WTC11 (cell line): ENCODE measurements around the gene OR9Q1. TPM values are rescaled to one million over a fixed set of nuclear protein-coding genes. Genes with fewer than 3 reads are reported as not detected.

Experiments
- ATAC-seq: fragments of 200-7000 bp; cut with Tn5 transposase; 2 replicates; pipeline ENCODE4 v1.10.0; 2021; ENCODE audit warnings: mild to moderate bottlenecking, moderate library complexity
- CTCF ChIA-PET: fragments of 300-600 bp; sonication (Branson Sonifier 250); formaldehyde crosslinking; loops from one replicate; lab custom pipeline; 2021; ENCODE audit warnings: antibody characterized with exemption; lab: Charles Lee
- POLR2A ChIA-PET: fragments of 350-600 bp; sonication (Branson Sonifier 250); formaldehyde crosslinking; loops from one replicate; lab custom pipeline; 2021; ENCODE audit warnings: antibody characterized with exemption; lab: Charles Lee
- DNase-seq: peaks from one replicate; pipeline ENCODE4 v3.0.0; 2021; ENCODE audit warnings: low spot score
- H3K27ac Mint-ChIP-seq: 2 replicates; pipeline ENCODE4 v1.8.0; 2021; ENCODE audit warnings: mixed read lengths
- H3K27me3 Mint-ChIP-seq: 2 replicates; pipeline ENCODE4 v1.8.0; 2021; ENCODE audit warnings: low read depth, mild to moderate bottlenecking, moderate library complexity, mixed read lengths
- H3K36me3 Mint-ChIP-seq: 2 replicates; pipeline ENCODE4 v1.8.0; 2021; ENCODE audit warnings: mixed read lengths
- H3K4me1 Mint-ChIP-seq: 2 replicates; pipeline ENCODE4 v1.8.0; 2022; ENCODE audit warnings: mixed read lengths
- H3K4me3 Mint-ChIP-seq: 2 replicates; pipeline ENCODE4 v1.8.0; 2021; ENCODE audit warnings: mild to moderate bottlenecking, moderate library complexity, mixed read lengths
- H3K9me3 Mint-ChIP-seq: 2 replicates; pipeline ENCODE4 v1.8.0; 2021; ENCODE audit warnings: mixed read lengths
- ESRRA ChIP-seq: sonication (generic); formaldehyde crosslinking; IDR thresholded peaks from 2 replicates; pipeline ENCODE4 v1.8.1; 2022; ENCODE audit warnings: mild to moderate bottlenecking, missing genetic modification reagents, borderline replicate concordance
- FOXJ3 ChIP-seq: sonication (generic); formaldehyde crosslinking; IDR thresholded peaks from 2 replicates; pipeline ENCODE4 v1.9.0; 2021; ENCODE audit warnings: missing genetic modification reagents, mild to moderate bottlenecking, borderline replicate concordance
- GABPB1 ChIP-seq: sonication (generic); formaldehyde crosslinking; IDR thresholded peaks from 2 replicates; pipeline ENCODE4 v1.8.1; 2023; ENCODE audit warnings: mild to moderate bottlenecking, missing genetic modification reagents
- JAZF1 ChIP-seq: fragments of 250-450 bp; sonication (Bioruptor Pico); IDR thresholded peaks from 2 replicates; pipeline ENCODE4 v1.9.0; 2021; ENCODE audit warnings: moderate library complexity, mild to moderate bottlenecking, inconsistent platforms
- NR3C1 ChIP-seq: sonication (generic); formaldehyde crosslinking; conservative IDR thresholded peaks from 2 replicates; pipeline ENCODE4 v1.8.1; 2023; ENCODE audit warnings: low read depth, mild to moderate bottlenecking, missing genetic modification reagents
- OVOL2 ChIP-seq: fragments of 250-450 bp; sonication (Bioruptor Pico); IDR thresholded peaks from 2 replicates; pipeline ENCODE4 v1.9.0; 2021; ENCODE audit warnings: mild to moderate bottlenecking, borderline replicate concordance
- SMAD3 ChIP-seq: sonication (generic); formaldehyde crosslinking; IDR thresholded peaks from 2 replicates; pipeline ENCODE4 v1.8.0; 2022; ENCODE audit warnings: missing genetic modification reagents, mild to moderate bottlenecking, borderline replicate concordance
- SMAD4 ChIP-seq: sonication (generic); formaldehyde crosslinking; IDR thresholded peaks from 2 replicates; pipeline ENCODE4 v1.8.0; 2022; ENCODE audit warnings: mild to moderate bottlenecking, missing genetic modification reagents
- SP1 ChIP-seq: sonication (generic); formaldehyde crosslinking; conservative IDR thresholded peaks from 2 replicates; pipeline ENCODE4 v1.8.1; 2022; ENCODE audit warnings: missing genetic modification reagents
- TCF7 ChIP-seq: sonication (generic); formaldehyde crosslinking; IDR thresholded peaks from 2 replicates; pipeline ENCODE4 v1.8.0; 2022; ENCODE audit warnings: mild to moderate bottlenecking, low read depth, missing genetic modification reagents, moderate library complexity
- TP53 ChIP-seq: sonication (generic); formaldehyde crosslinking; IDR thresholded peaks from 2 replicates; pipeline ENCODE4 v1.8.1; 2023; ENCODE audit warnings: mild to moderate bottlenecking, missing genetic modification reagents
- ZNF263 ChIP-seq: sonication (generic); formaldehyde crosslinking; IDR thresholded peaks from 2 replicates; pipeline ENCODE4 v1.8.1; 2022; ENCODE audit warnings: low read depth, mild to moderate bottlenecking, moderate library complexity, missing genetic modification reagents
- ZNF416 ChIP-seq: fragments of 250-450 bp; sonication (Bioruptor Pico); IDR thresholded peaks from 2 replicates; pipeline ENCODE4 v1.9.0; 2021; ENCODE audit warnings: mild to moderate bottlenecking, inconsistent platforms
- total RNA-seq: library from RNA; stranded (reverse); gene quantifications from 3 replicates; pipeline ENCODE4 v1.2.3, GENCODE V29; 2021
- TF ChIP-seq, protein P1 (sequence below): fragments of 250-450 bp; sonication (Bioruptor Pico); IDR thresholded peaks from 2 replicates; pipeline ENCODE4 v1.9.0; 2021; ENCODE audit warnings: mild to moderate bottlenecking, borderline replicate concordance
- TF ChIP-seq, protein P2 (sequence below): sonication (generic); formaldehyde crosslinking; IDR thresholded peaks from 2 replicates; pipeline ENCODE4 v1.8.1; 2023; ENCODE audit warnings: mild to moderate bottlenecking, missing genetic modification reagents
- TF ChIP-seq, protein P3 (sequence below): sonication (generic); formaldehyde crosslinking; IDR thresholded peaks from 2 replicates; pipeline ENCODE4 v1.8.0; 2022; ENCODE audit warnings: missing genetic modification reagents
- TF ChIP-seq, protein P4 (sequence below): sonication (generic); formaldehyde crosslinking; IDR thresholded peaks from 2 replicates; pipeline ENCODE4 v1.8.1; 2023; ENCODE audit warnings: mild to moderate bottlenecking, missing genetic modification reagents, moderate library complexity
- TF ChIP-seq, protein P5 (sequence below): sonication (generic); formaldehyde crosslinking; IDR thresholded peaks from 2 replicates; pipeline ENCODE4 v1.8.1; 2023; ENCODE audit warnings: mild to moderate bottlenecking, missing genetic modification reagents, moderate library complexity
- TF ChIP-seq, protein P6 (sequence below): sonication (generic); formaldehyde crosslinking; conservative IDR thresholded peaks from 2 replicates; pipeline ENCODE4 v1.8.1; 2022; ENCODE audit warnings: mild to moderate bottlenecking, missing genetic modification reagents
- TF ChIP-seq, protein P7 (sequence below): sonication (generic); formaldehyde crosslinking; IDR thresholded peaks from 2 replicates; pipeline ENCODE4 v1.8.0; 2022; ENCODE audit warnings: mild to moderate bottlenecking, missing genetic modification reagents

Gene OR9Q1
- total RNA-seq, 1 experiment from 2014 or later = not detected

DNA sequence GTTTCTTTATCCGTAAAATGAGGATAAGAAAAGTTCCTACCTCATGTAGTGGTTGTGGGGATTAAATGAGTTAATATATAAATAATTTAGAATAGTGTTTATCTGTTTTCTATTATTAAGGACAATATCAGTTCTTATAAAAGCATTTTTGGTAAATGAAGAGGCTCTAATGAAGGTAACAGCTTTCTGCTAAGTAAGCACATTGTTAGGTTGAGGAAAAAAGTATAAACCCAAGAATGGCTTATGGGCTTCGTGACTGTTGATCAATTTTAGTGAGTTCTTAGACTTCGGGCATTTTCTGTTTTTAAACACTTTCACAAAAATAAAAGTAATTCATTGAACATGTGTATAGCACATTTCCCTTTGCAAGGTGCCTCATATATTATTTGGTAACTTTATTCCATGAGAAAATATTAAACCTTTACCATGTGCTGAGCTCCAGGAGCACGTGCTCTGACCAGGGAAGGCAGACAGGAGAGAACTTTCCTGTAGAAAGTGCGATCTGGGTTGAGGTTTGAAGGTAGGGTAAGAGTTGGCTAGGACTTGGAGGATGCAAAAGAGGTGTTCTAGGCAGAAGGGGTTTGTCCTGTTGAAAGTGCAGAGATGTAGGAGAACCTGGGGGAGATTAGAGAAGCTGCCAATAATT is 153.9 kb downstream of the OR9Q1 start (continued):
- TF ChIP-seq, protein P1, sequence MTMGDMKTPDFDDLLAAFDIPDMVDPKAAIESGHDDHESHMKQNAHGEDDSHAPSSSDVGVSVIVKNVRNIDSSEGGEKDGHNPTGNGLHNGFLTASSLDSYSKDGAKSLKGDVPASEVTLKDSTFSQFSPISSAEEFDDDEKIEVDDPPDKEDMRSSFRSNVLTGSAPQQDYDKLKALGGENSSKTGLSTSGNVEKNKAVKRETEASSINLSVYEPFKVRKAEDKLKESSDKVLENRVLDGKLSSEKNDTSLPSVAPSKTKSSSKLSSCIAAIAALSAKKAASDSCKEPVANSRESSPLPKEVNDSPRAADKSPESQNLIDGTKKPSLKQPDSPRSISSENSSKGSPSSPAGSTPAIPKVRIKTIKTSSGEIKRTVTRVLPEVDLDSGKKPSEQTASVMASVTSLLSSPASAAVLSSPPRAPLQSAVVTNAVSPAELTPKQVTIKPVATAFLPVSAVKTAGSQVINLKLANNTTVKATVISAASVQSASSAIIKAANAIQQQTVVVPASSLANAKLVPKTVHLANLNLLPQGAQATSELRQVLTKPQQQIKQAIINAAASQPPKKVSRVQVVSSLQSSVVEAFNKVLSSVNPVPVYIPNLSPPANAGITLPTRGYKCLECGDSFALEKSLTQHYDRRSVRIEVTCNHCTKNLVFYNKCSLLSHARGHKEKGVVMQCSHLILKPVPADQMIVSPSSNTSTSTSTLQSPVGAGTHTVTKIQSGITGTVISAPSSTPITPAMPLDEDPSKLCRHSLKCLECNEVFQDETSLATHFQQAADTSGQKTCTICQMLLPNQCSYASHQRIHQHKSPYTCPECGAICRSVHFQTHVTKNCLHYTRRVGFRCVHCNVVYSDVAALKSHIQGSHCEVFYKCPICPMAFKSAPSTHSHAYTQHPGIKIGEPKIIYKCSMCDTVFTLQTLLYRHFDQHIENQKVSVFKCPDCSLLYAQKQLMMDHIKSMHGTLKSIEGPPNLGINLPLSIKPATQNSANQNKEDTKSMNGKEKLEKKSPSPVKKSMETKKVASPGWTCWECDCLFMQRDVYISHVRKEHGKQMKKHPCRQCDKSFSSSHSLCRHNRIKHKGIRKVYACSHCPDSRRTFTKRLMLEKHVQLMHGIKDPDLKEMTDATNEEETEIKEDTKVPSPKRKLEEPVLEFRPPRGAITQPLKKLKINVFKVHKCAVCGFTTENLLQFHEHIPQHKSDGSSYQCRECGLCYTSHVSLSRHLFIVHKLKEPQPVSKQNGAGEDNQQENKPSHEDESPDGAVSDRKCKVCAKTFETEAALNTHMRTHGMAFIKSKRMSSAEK (CRISPR knock-in tag) = no peak
- TF ChIP-seq FOXJ3 (CRISPR knock-in tag) = no peak

DNA sequence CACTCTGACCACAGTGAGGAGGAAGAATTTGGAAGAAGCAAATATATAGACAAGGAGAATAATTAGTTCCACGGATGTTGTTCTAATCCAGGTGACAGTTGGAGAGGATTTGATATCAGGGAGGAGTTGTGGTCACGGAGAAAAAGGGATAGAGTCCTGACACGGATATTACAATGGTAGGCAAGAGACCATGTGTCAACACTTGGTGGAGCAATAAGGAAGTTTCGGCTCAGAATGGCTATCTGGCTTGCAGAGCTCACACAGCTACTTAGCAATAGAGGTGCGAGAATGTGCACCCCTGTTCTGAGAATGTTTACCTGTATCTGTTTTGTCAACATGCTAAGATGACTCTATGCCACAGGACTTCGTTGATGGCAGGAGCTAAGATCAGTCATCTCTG is 154.8 kb downstream of the OR9Q1 start:
- ChIA-PET POLR2A (no interaction called here), CTCF (no interaction called here)
- Mint-ChIP-seq H3K27me3 (no peaks in the 10 kb centered on the region), H3K4me1 (peaks cover 10% of the 10 kb centered on the region), H3K27ac (no peak overlapping the region), H3K36me3 (no peaks in the 10 kb centered on the region), H3K9me3 (no peaks in the 10 kb centered on the region), H3K4me3 (no peak overlapping the region)
- DNase-seq = no peak
- ATAC-seq = no peak
- TF ChIP-seq, protein P2, sequence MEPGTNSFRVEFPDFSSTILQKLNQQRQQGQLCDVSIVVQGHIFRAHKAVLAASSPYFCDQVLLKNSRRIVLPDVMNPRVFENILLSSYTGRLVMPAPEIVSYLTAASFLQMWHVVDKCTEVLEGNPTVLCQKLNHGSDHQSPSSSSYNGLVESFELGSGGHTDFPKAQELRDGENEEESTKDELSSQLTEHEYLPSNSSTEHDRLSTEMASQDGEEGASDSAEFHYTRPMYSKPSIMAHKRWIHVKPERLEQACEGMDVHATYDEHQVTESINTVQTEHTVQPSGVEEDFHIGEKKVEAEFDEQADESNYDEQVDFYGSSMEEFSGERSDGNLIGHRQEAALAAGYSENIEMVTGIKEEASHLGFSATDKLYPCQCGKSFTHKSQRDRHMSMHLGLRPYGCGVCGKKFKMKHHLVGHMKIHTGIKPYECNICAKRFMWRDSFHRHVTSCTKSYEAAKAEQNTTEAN (CRISPR knock-in tag) = no peak
- TF ChIP-seq, protein P3, sequence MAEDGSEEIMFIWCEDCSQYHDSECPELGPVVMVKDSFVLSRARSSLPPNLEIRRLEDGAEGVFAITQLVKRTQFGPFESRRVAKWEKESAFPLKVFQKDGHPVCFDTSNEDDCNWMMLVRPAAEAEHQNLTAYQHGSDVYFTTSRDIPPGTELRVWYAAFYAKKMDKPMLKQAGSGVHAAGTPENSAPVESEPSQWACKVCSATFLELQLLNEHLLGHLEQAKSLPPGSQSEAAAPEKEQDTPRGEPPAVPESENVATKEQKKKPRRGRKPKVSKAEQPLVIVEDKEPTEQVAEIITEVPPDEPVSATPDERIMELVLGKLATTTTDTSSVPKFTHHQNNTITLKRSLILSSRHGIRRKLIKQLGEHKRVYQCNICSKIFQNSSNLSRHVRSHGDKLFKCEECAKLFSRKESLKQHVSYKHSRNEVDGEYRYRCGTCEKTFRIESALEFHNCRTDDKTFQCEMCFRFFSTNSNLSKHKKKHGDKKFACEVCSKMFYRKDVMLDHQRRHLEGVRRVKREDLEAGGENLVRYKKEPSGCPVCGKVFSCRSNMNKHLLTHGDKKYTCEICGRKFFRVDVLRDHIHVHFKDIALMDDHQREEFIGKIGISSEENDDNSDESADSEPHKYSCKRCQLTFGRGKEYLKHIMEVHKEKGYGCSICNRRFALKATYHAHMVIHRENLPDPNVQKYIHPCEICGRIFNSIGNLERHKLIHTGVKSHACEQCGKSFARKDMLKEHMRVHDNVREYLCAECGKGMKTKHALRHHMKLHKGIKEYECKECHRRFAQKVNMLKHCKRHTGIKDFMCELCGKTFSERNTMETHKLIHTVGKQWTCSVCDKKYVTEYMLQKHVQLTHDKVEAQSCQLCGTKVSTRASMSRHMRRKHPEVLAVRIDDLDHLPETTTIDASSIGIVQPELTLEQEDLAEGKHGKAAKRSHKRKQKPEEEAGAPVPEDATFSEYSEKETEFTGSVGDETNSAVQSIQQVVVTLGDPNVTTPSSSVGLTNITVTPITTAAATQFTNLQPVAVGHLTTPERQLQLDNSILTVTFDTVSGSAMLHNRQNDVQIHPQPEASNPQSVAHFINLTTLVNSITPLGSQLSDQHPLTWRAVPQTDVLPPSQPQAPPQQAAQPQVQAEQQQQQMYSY (CRISPR knock-in tag) = no peak
- TF ChIP-seq, protein P4, sequence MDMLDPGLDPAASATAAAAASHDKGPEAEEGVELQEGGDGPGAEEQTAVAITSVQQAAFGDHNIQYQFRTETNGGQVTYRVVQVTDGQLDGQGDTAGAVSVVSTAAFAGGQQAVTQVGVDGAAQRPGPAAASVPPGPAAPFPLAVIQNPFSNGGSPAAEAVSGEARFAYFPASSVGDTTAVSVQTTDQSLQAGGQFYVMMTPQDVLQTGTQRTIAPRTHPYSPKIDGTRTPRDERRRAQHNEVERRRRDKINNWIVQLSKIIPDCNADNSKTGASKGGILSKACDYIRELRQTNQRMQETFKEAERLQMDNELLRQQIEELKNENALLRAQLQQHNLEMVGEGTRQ (CRISPR knock-in tag) = no peak
- TF ChIP-seq, protein P5, sequence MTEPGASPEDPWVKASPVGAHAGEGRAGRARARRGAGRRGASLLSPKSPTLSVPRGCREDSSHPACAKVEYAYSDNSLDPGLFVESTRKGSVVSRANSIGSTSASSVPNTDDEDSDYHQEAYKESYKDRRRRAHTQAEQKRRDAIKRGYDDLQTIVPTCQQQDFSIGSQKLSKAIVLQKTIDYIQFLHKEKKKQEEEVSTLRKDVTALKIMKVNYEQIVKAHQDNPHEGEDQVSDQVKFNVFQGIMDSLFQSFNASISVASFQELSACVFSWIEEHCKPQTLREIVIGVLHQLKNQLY = no peak
- TF ChIP-seq TCF7 (CRISPR knock-in tag) = no peak
- TF ChIP-seq, protein P6, sequence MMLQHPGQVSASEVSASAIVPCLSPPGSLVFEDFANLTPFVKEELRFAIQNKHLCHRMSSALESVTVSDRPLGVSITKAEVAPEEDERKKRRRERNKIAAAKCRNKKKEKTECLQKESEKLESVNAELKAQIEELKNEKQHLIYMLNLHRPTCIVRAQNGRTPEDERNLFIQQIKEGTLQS = no peak

DNA sequence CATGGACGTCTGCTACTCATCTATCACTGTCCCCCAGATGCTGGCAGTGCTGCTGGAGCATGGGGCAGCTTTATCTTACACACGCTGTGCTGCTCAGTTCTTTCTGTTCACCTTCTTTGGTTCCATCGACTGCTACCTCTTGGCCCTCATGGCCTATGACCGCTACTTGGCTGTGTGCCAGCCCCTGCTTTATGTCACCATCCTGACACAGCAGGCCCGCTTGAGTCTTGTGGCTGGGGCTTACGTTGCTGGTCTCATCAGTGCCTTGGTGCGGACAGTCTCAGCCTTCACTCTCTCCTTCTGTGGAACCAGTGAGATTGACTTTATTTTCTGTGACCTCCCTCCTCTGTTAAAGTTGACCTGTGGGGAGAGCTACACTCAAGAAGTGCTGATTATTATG is 156.0 kb downstream of the OR9Q1 start:
- ATAC-seq = no peak
- ChIA-PET CTCF (no interaction called here), POLR2A (interaction anchor here (0.7 kb wide), 1 partner anchor 9 kb away, joined by 3 read pairs; the partner anchor contains the start of gene OR9Q2)
- no peaks in the 10 kb centered on the region for H3K9me3 Mint-ChIP-seq
- peaks cover 10% of the 10 kb centered on the region for H3K4me1 Mint-ChIP-seq
- no peak for DNase-seq
- no peaks in the 10 kb centered on the region for H3K27me3 Mint-ChIP-seq
- no peak overlapping the region for H3K27ac Mint-ChIP-seq
- no peak overlapping the region for H3K4me3 Mint-ChIP-seq
- H3K36me3 Mint-ChIP-seq = no peaks in the 10 kb centered on the region
- TF ChIP-seq OVOL2 (no peak), NR3C1 (no peak), JAZF1 (CRISPR knock-in tag) (no peak), SP1 (CRISPR knock-in tag) (no peak), TP53 (no peak), ZNF416 (CRISPR knock-in tag) (no peak), SMAD4 (no peak), SMAD3 (CRISPR knock-in tag) (no peak), ESRRA (CRISPR knock-in tag) (no peak), ZNF263 (CRISPR knock-in tag) (no peak), GABPB1 (CRISPR knock-in tag) (no peak)
- TF ChIP-seq, protein P2 (CRISPR knock-in tag) = no peak
- TF ChIP-seq, protein P7, sequence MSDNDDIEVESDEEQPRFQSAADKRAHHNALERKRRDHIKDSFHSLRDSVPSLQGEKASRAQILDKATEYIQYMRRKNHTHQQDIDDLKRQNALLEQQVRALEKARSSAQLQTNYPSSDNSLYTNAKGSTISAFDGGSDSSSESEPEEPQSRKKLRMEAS (CRISPR knock-in tag) = no peak
